ENCODE results near the gene DESI1. TPM values are rescaled to one million over a fixed set of nuclear protein-coding genes. Genes with fewer than 3 reads are reported as not detected.

The DESI1 gene
- total and polyA plus RNA-seq, 2 of the 13 experiments (the other 11 are each of a cell fraction or from before 2014, with no cell fraction given) = 21.6 to 29.2 TPM

- TF ChIP-seq ZNF766 (CRISPR knock-in tag; IDR thresholded peaks at IDR 0.05; ENCODE audit: borderline replicate concordance) = peak; percentile 100
- no peak for TF ChIP-seq ZKSCAN8 (CRISPR knock-in tag; IDR thresholded peaks at IDR 0.05; ENCODE audit: borderline replicate concordance)
- no peak for TF ChIP-seq PHB2 (IDR thresholded peaks at IDR 0.05; ENCODE audit: partially characterized antibody)
- no peak for TF ChIP-seq ZNF512B (CRISPR knock-in tag; IDR thresholded peaks at IDR 0.05; ENCODE audit: borderline replicate concordance)
- TF ChIP-seq, protein P1, sequence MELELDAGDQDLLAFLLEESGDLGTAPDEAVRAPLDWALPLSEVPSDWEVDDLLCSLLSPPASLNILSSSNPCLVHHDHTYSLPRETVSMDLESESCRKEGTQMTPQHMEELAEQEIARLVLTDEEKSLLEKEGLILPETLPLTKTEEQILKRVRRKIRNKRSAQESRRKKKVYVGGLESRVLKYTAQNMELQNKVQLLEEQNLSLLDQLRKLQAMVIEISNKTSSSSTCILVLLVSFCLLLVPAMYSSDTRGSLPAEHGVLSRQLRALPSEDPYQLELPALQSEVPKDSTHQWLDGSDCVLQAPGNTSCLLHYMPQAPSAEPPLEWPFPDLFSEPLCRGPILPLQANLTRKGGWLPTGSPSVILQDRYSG (CRISPR knock-in tag; IDR thresholded peaks at IDR 0.05) = no peak
- TF ChIP-seq NFKBIZ (CRISPR knock-in tag; IDR thresholded peaks at IDR 0.05) = no peak
Observed at GRCh38 chr22:41576877-41577276, 44.0 kb downstream of the DESI1 start (continued).

DNA sequence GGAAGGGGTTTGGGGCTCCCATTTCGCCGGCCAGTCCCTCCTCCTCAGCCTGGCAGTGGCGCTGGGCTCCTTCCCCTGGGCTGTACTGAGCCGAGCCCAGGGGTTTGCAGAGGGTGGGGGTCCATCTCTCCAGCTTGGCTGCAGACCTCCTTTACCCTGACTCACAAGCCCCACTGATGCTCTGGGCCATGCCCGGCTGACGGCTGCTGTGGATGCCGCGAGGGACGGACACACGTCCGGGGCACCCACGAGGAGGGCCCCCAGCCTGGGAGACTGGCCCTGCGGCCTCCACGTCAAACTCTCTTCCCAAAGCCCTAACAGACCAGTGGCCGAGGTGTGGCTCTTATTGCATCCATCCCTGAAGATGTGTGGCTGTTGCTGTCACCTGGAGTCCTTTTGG lies 45.3 kb downstream of the DESI1 start:
- no peaks in the 10 kb centered on the region for H3K9me3 ChIP-seq (ENCODE audit: low read length)
- no peak overlapping the region for H2AFZ ChIP-seq (ENCODE audit: low read length)
- no peaks in the 10 kb centered on the region for H3K79me2 ChIP-seq (ENCODE audit: insufficient read depth, low read length)
- intact Hi-C loops (cut with micrococcal nuclease; ENCODE audit: unreplicated experiment) (no loop called here), in situ Hi-C loops (cut with HindIII; ENCODE audit: extremely low pct_ligation_motif_present, low pct_unique_long_range_greater_than_20kb) (no loop called here)
- no peaks in the 10 kb centered on the region for H3K27me3 ChIP-seq (ENCODE audit: control insufficient read depth in 1 of 2, insufficient read depth in 2 of 2, low read length in 2 of 2)
- peaks cover 7 to 19% of the 10 kb centered on the region in 2 experiments; a peak in 4 of 5 replicates for H3K36me3 ChIP-seq (replicated peaks in 1 of 2; ENCODE audit: control insufficient read depth in 1 of 2, insufficient read depth in 2 of 2, low read length in 2 of 2)
- no peaks in the 10 kb centered on the region for H4K20me1 ChIP-seq (ENCODE audit: insufficient read depth, low read length)
- CTCF ChIA-PET (ENCODE audit: low intra/inter-chr PET ratio, low total read pairs) = interaction anchor here (1.2 to 3.7 kb wide), 4 partner anchors 21 to 42 kb away, joined by 3 to 77 read pairs (median 18); partner anchors contain the start of gene POLR3H
- no peak overlapping the region for H3K27ac ChIP-seq (ENCODE audit: extremely low read length, insufficient read depth, low read length)
- POLR2A ChIA-PET = interaction anchor here (0.7 kb wide), 1 partner anchor 45 kb away, joined by 3 read pairs; the partner anchor contains the start of genes DESI1 and XRCC6
- WGBS (ENCODE audit: low lambda C conversion rate) = 100% methylated on average over 2 of the region's 15 CpGs
- DNase-seq (ENCODE audit: low spot score) (no peak), ATAC-seq (no peak), FAIRE-seq (no peak)
- H3K4me1 ChIP-seq (ENCODE audit: insufficient read depth, low read length) = peaks cover 28% of the 10 kb centered on the region
- no peak for TF ChIP-seq ZNF121 (CRISPR knock-in tag; IDR thresholded peaks at IDR 0.05)
- TF ChIP-seq TBL1XR1 (IDR thresholded peaks at IDR 0.05; ENCODE audit: borderline replicate concordance, low read length, partially characterized antibody) = no peak
- 0 out of 2 replicates have a peak, but pooled peaks have one; percentile 50 for TF ChIP-seq POLR2AphosphoS2 (IDR thresholded peaks at IDR 0.05; ENCODE audit: low read depth, low read length)
- no peak for TF ChIP-seq NR2C2 (CRISPR knock-in tag; IDR thresholded peaks at IDR 0.05; ENCODE audit: borderline replicate concordance)
- peak; percentile 21 for TF ChIP-seq AGO2 (optimal IDR thresholded peaks at IDR 0.05; ENCODE audit: low read depth, low read length)
- no peak for TF ChIP-seq TCF12 (IDR thresholded peaks at IDR 0.05)
- TF ChIP-seq TCF12 (CRISPR knock-in tag; IDR thresholded peaks at IDR 0.05) = no peak
- H3K4me3 ChIP-seq (replicated peaks in 1 of 3; ENCODE audit: insufficient read depth in 1 of 3, low read depth in 2 of 3, low read length in 3 of 3) = no peak overlapping the region
- no TSS peak for BruUV-seq (replicated peaks)
- no peak overlapping the region for H3K4me2 ChIP-seq (ENCODE audit: low read depth, low read length)
- H3K9ac ChIP-seq (ENCODE audit: insufficient read depth, low read depth, low read length) = no peak overlapping the region

All from HepG2 (cell line).